ENCODE measurements around the gene ENPP6.
A peak's percentile ranks its signal among the peaks of the same experiment; 100 is the strongest.

ENPP6 gene

GRCh38 chr4:184263910-184264732 is 46.4 kb upstream of the ENPP6 start:
- no peak for TF ChIP-seq ZC3H10 (CRISPR knock-in tag; IDR thresholded peaks at IDR 0.05)
- no peak for TF ChIP-seq SNAI2 (CRISPR knock-in tag; IDR thresholded peaks at IDR 0.05)
- TF ChIP-seq POU6F1 (CRISPR knock-in tag; IDR thresholded peaks at IDR 0.05; ENCODE audit: borderline replicate concordance, low read depth), result no peak
- TF ChIP-seq CSDC2 (CRISPR knock-in tag; IDR thresholded peaks at IDR 0.05), result no peak
- TF ChIP-seq TOX (CRISPR knock-in tag; IDR thresholded peaks at IDR 0.05; ENCODE audit: borderline replicate concordance), result no peak
- no peak for TF ChIP-seq ISL1 (CRISPR knock-in tag; IDR thresholded peaks at IDR 0.05)
- TF ChIP-seq ARNTL (CRISPR knock-in tag; IDR thresholded peaks at IDR 0.05; ENCODE audit: borderline replicate concordance, low read depth), result no peak
- TF ChIP-seq CSRNP3 (CRISPR knock-in tag; IDR thresholded peaks at IDR 0.05), result no peak
- no peak for TF ChIP-seq CREB5 (CRISPR knock-in tag; IDR thresholded peaks at IDR 0.05; ENCODE audit: low read depth)
- no peak for TF ChIP-seq PATZ1 (CRISPR knock-in tag; IDR thresholded peaks at IDR 0.05; ENCODE audit: borderline replicate concordance)
- TF ChIP-seq ZNF565 (CRISPR knock-in tag; conservative IDR thresholded peaks at IDR 0.05; ENCODE audit: low read depth), result no peak
- no peak for TF ChIP-seq TCF4 (CRISPR knock-in tag; IDR thresholded peaks at IDR 0.05; ENCODE audit: borderline replicate concordance)
- TF ChIP-seq PPARA (CRISPR knock-in tag; IDR thresholded peaks at IDR 0.05; ENCODE audit: borderline replicate concordance), result no peak
- no peak for TF ChIP-seq TSHZ2 (CRISPR knock-in tag; IDR thresholded peaks at IDR 0.05)
- TF ChIP-seq BACH2 (CRISPR knock-in tag; IDR thresholded peaks at IDR 0.05; ENCODE audit: borderline replicate concordance), result no peak
- peak; percentile 83 for ATAC-seq

GRCh38 chr4:184263461-184263860 is 45.8 kb upstream of the ENPP6 start:
- no peak for ATAC-seq
- TF ChIP-seq CSRNP3 (CRISPR knock-in tag; IDR thresholded peaks at IDR 0.05), result no peak
- no peak for TF ChIP-seq TSHZ2 (CRISPR knock-in tag; IDR thresholded peaks at IDR 0.05)
- no peak for TF ChIP-seq ZNF70 (CRISPR knock-in tag; IDR thresholded peaks at IDR 0.05)
